Skin epidermis (tissue), 12 donors: ENCODE data around the gene YWHAG.
"Not testable (repeated sequence)": the region's sequence is repeated elsewhere in the genome, so short reads cannot be mapped to it uniquely, and the experiment has no call there.

Experiments used
- H3K27ac ChIP-seq, 21 experiments: fragments of 200-600 bp; sonication (generic) in 11 of 21; one replicate each; pipeline ENCODE4 v1.5.0; 2020; ENCODE audit warnings: mild to moderate bottlenecking in 3 of 21, inconsistent platforms in 2 of 21, moderate library complexity in 2 of 21
- H3K4me3 ChIP-seq, 7 experiments: fragments of 200-600 bp; sonication (generic) in 2 of 7; one replicate each; pipeline ENCODE4 v1.5.0; 2020; ENCODE audit warnings: inconsistent platforms in 2 of 7, mild to moderate bottlenecking in 2 of 7, moderate library complexity in 1 of 7

The YWHAG gene

GRCh38 chr7:76308874-76309273 lies 49.9 kb downstream of the YWHAG start:
- H3K4me3 ChIP-seq, H3K27ac ChIP-seq: not testable (repeated sequence)

DNA sequence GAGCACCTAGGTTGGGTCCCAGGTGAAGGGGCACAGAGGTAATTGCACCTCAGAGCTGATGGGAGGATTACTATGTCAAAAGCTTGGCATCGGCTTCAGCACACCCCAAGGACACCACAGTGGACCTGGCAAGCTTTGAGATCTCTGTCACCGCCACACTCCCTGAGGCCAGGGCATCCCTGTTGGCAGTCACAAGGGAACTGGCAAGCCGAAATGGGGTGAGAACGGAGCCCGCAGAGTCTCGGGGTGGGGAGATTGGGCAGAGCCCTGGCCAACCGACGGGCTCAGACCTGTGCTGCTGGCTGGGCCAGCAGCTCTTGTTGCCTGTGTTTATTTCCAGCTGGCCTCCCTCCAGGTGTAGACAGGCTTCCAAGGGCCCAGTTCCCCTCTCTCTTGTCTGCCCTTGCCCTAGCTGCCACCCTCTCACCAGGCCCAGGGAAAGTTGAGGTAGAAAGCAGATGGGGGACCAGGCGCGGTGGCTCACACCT lies 53.9 kb downstream of the YWHAG start:
- H3K4me3 ChIP-seq = peak overlapping the region in 4 of 7 experiments; percentile 76 to 97 (median 86)
- peak overlapping the region in 19 of 21 experiments; percentile 49 to 99 (median 93) for H3K27ac ChIP-seq

GRCh38 chr7:76303202-76304147 lies 55.3 kb downstream of the YWHAG start:
- Histone ChIP-seq H3K27ac (peak overlapping the region; percentile 79 to 99 (median 93)), H3K4me3 (peak overlapping the region; percentile 71 to 97 (median 83))

DNA sequence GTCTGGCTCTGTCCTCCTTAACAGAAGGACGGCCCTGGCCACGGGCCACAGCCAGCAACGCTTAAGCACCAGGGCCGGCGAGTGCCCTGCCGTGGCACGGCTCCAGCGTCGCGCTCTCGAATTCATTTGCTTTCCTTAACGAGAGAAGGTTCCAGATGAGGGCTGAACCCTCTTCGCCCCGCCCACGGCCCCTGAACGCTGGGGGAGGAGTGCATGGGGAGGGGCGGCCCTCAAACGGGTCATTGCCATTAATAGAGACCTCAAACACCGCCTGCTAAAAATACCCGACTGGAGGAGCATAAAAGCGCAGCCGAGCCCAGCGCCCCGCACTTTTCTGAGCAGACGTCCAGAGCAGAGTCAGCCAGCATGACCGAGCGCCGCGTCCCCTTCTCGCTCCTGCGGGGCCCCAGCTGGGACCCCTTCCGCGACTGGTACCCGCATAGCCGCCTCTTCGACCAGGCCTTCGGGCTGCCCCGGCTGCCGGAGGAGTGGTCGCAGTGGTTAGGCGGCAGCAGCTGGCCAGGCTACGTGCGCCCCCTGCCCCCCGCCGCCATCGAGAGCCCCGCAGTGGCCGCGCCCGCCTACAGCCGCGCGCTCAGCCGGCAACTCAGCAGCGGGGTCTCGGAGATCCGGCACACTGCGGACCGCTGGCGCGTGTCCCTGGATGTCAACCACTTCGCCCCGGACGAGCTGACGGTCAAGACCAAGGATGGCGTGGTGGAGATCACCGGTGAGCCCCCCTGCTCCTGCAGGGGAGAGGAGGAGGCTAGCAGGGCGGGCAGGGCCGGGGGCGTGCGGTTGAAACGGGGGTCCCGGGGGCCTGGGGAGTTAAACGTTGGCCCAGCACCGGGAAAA lies 56.2 kb downstream of the YWHAG start, which contains the start of gene HSPB1:
Gene HSPB1 (plus strand): TSS at position 327 of the 855 bp plus-strand sequence. CDS start 40 bp downstream, at position 367.
- peak within 1 kb of the TSS; percentile 71 to 97 (median 83) for H3K4me3 ChIP-seq
- peak within 1 kb of the TSS; percentile 79 to 99 (median 93) for H3K27ac ChIP-seq

GRCh38 chr7:76301000-76301399 lies 57.8 kb downstream of the YWHAG start:
- H3K27ac ChIP-seq = peak overlapping the region in 7 of 21 experiments; percentile 16 to 98 (median 71)
- H3K4me3 ChIP-seq = no peak overlapping the region

GRCh38 chr7:76300166-76300731 lies 58.5 kb downstream of the YWHAG start:
- H3K27ac ChIP-seq = peak overlapping the region in 18 of 21 experiments; percentile 4 to 98 (median 48)

GRCh38 chr7:76296743-76297740 lies 61.7 kb downstream of the YWHAG start:
- H3K27ac ChIP-seq = peak overlapping the region; percentile 35 to 98 (median 81)
- H3K4me3 ChIP-seq = no peak overlapping the region

More at GRCh38 chr7:76300166-76300731, 58.5 kb downstream of the YWHAG start:
- H3K4me3 ChIP-seq = no peak overlapping the region

- H3K4me3 ChIP-seq = peak overlapping the region in 6 of 7 experiments; percentile 1 to 22 (median 16)
- peak overlapping the region in 20 of 21 experiments; percentile 78 to 97 (median 89) for H3K27ac ChIP-seq
Observed at GRCh38 chr7:76294344-76295024, 64.3 kb downstream of the YWHAG start.

DNA sequence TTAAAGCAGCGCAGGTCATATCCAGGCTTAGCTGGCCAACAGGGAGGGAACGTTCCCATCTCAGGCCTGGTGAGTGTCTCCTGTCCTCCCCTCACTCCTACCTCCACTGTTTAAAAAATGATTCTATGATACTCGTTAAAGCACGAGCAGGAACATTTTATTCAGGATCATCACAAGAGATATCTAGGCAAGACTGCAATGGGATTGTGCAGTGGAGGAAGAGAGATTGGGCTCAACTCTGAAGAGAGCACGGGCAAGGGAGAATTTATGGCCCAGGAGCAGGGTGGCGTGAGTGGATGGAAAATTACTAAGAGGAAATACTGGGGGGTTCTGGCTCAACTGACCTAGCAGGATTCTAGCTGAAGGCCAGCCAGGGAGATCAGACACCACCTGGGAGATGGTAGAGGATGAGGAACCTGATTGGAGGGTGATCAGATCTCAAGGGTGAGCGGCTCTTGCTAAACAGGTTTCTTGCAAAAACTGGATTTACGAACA lies 65.3 kb downstream of the YWHAG start:
- Histone ChIP-seq H3K27ac (peak overlapping the region in 20 of 21 experiments; percentile 78 to 97 (median 89)), H3K4me3 (no peak overlapping the region)

- H3K27ac ChIP-seq = peak overlapping the region in 20 of 21 experiments; percentile 15 to 97 (median 89)
- not testable (repeated sequence) for H3K4me3 ChIP-seq
Observed at GRCh38 chr7:76292911-76293310, 65.9 kb downstream of the YWHAG start.

GRCh38 chr7:76292213-76292573 lies 66.6 kb downstream of the YWHAG start:
- H3K4me3 ChIP-seq = peak overlapping the region in 6 of 7 experiments; percentile 1 to 34 (median 10)
- H3K27ac ChIP-seq = peak overlapping the region; percentile 49 to 96 (median 89)

GRCh38 chr7:76291351-76292212 lies 67.2 kb downstream of the YWHAG start:
- H3K4me3 ChIP-seq = peak overlapping the region in 6 of 7 experiments; percentile 1 to 34 (median 10)
- H3K27ac ChIP-seq = peak overlapping the region; percentile 49 to 96 (median 89)

DNA sequence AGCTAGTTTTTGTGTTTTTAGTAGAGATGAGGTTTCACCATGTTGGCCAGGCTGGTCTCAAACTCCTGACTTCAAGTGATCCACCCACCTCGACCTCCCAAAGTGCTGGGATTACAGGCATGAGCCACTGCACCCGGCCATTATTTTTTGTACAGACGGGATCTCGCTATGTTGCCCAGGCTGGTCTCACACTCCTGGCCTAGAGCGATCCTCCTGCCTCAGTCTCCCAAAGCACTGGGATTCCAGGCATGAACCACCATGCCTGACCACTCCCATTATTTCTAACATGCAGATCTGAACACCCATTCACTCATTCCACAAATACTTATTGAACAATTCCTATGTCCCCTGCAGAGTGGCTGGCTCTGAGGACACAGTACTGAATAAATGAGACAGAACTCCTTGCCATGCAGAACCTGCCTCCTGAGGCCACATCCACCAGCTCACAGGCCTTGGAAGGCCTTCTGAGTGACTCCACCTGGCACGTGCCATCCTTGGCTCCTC lies 67.9 kb downstream of the YWHAG start:
- not testable (repeated sequence) for H3K4me3 ChIP-seq
- H3K27ac ChIP-seq = peak overlapping the region in 19 of 21 experiments; percentile 30 to 95 (median 84)

GRCh38 chr7:76286842-76287403 lies 71.9 kb downstream of the YWHAG start:
- Histone ChIP-seq H3K27ac (no peak overlapping the region), H3K4me3 (no peak overlapping the region)

GRCh38 chr7:76285604-76286374 lies 73.0 kb downstream of the YWHAG start:
- no peak overlapping the region for H3K4me3 ChIP-seq
- H3K27ac ChIP-seq = no peak overlapping the region
